DOHH2 (cell line): ENCODE measurements around the gene TTC7B.

Experiments used
- H3F3A ChIP-seq: fragments of 200-600 bp; sonication (generic), shearing (Covaris generic); 2 replicates; pipeline ENCODE4 v1.6.0; 2016; ENCODE audit warnings: antibody characterized with exemption, mild to moderate bottlenecking; ENCODE audit not compliant: control insufficient read depth, insufficient read depth
- H3K27ac ChIP-seq: fragments of 200-600 bp; sonication (generic); 2 replicates; pipeline ENCODE4 v1.5.1; 2014; ENCODE audit warnings: low read depth, mild to moderate bottlenecking, low read length, moderate library complexity
- H3K27me3 ChIP-seq: fragments of 200-600 bp; sonication (generic); 2 replicates; pipeline ENCODE4 v1.6.1; 2014; ENCODE audit warnings: mild to moderate bottlenecking, low read length, mixed read lengths; ENCODE audit not compliant: control insufficient read depth
- H3K36me3 ChIP-seq: fragments of 200-600 bp; sonication (generic); 2 replicates; pipeline ENCODE4 v1.6.1; 2014; ENCODE audit warnings: mild to moderate bottlenecking, low read length, moderate library complexity, mixed read lengths; ENCODE audit not compliant: control insufficient read depth
- H3K4me1 ChIP-seq: fragments of 200-600 bp; sonication (generic); 2 replicates; pipeline ENCODE4 v1.6.1; 2014; ENCODE audit warnings: mild to moderate bottlenecking, low read length, mixed read lengths; ENCODE audit not compliant: control insufficient read depth
- H3K4me2 ChIP-seq: fragments of 200-600 bp; sonication (generic); 2 replicates; pipeline ENCODE4 v1.6.0; 2014; ENCODE audit warnings: mild to moderate bottlenecking, low read length, moderate library complexity
- H3K4me3 ChIP-seq: fragments of 200-600 bp; sonication (generic); 2 replicates; pipeline ENCODE4 v1.5.1; 2014; ENCODE audit warnings: mild to moderate bottlenecking, low read length, mixed read lengths
- H3K79me2 ChIP-seq: fragments of 200-600 bp; sonication (generic); 2 replicates; pipeline ENCODE4 v1.6.1; 2014; ENCODE audit warnings: mild to moderate bottlenecking, low read length, mixed read lengths; ENCODE audit not compliant: control insufficient read depth
- H3K9me2 ChIP-seq: fragments of 200-600 bp; sonication (generic); replicated peaks from 2 replicates; pipeline ENCODE4 v1.6.1; 2014; ENCODE audit warnings: mild to moderate bottlenecking, low read length, mixed read lengths; ENCODE audit not compliant: control insufficient read depth
- H3K9me3 ChIP-seq: fragments of 200-600 bp; sonication (generic); 2 replicates; pipeline ENCODE4 v1.6.1; 2014; ENCODE audit warnings: antibody characterized with exemption, low read length, mixed read lengths; ENCODE audit not compliant: control insufficient read depth, insufficient read depth
- H4K20me1 ChIP-seq: fragments of 200-600 bp; sonication (generic); 2 replicates; pipeline ENCODE4 v1.6.0; 2014; ENCODE audit warnings: low read depth, mild to moderate bottlenecking, antibody characterized with exemption, low read length, moderate library complexity; ENCODE audit not compliant: control insufficient read depth, insufficient read depth
- EZH2phosphoT487 ChIP-seq: fragments of 200-600 bp; sonication (generic); IDR thresholded peaks from 2 replicates; pipeline ENCODE4 v1.6.1; 2017; ENCODE audit warnings: borderline replicate concordance, mild to moderate bottlenecking, antibody characterized with exemption, low read length, moderate library complexity, mixed read lengths
- TF ChIP-seq, protein P1 (sequence below): fragments of 200-600 bp; sonication (generic); IDR thresholded peaks from one replicate; pipeline ENCODE4 v1.5.1; 2014; ENCODE audit warnings: antibody characterized with exemption, mild to moderate bottlenecking, low read depth, low read length; ENCODE audit not compliant: poor library complexity, severe bottlenecking

The TTC7B gene

DNA sequence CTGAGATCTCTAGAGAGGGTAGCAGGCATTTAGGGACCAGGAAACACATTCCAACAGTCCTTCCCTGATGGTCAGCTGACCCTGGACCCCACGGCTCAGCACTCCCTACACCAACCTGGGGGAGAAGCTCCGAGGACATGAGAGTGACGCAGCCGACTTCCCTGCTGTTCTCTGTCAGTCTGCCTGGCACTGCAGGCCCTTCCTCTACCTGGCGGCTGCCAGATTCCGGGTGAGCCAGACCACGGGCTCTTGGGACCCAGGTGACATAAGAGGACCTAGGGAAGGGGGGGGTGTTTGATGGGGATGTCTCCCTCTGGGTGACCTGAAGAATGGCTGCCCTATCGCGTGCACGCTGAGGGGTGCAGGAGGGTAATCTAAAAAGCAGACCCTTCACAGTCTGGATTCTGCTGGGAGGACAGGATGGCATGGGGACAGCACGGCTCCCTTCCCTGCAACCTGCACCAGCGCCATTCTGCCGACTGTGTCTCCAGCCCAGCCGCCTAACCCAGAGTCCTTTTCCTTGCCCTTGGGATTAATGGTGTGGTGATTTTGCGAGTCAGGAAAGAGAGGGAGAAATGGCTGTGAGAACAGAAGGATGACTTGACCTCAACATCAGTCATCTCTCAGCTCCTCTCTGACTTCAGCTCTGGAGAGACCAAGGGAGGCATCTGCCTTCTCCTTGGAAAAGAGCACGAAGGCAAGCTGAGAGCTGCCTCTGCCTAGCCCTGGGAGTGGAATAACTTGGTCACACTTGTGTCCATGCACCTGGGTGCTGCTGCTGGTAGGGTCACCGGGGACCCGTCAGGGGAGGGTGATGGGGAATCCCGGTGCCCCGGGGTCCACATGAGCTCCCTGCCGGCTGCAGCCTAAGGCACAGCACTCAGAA is 260.9 kb downstream of the TTC7B start:
- no peak overlapping the region for H3K4me3 ChIP-seq

DNA sequence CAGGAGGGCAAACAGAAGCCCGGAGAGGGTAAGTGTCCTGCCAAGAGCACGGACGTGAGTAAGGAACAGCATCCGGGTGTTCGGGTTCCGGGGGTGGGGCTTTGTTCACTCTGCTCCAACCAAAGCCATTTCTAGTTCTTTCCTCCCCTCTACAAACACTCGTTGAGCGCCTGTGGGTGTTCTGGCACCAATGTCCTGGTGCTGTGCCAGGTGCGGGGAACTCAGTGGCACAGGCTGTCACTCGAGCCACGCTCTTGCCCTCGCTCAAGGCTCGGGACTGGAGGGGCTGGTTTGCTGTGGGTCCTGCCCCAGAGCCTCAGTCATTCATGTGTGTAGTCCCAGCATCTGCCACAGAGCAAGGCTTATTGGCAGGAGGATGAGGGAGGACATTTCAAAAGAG is 261.9 kb downstream of the TTC7B start:
- Histone ChIP-seq H3K4me1 (no peaks in the 10 kb centered on the region), H3K36me3 (no peaks in the 10 kb centered on the region), H3K4me3 (no peak overlapping the region), H3K79me2 (no peaks in the 10 kb centered on the region), H3K27me3 (no peaks in the 10 kb centered on the region), H3F3A (no peaks in the 10 kb centered on the region), H4K20me1 (no peaks in the 10 kb centered on the region), H3K9me2 (no peaks in the 10 kb centered on the region), H3K9me3 (no peaks in the 10 kb centered on the region), H3K4me2 (no peak overlapping the region), H3K27ac (no peak overlapping the region)
- TF ChIP-seq, protein P1, sequence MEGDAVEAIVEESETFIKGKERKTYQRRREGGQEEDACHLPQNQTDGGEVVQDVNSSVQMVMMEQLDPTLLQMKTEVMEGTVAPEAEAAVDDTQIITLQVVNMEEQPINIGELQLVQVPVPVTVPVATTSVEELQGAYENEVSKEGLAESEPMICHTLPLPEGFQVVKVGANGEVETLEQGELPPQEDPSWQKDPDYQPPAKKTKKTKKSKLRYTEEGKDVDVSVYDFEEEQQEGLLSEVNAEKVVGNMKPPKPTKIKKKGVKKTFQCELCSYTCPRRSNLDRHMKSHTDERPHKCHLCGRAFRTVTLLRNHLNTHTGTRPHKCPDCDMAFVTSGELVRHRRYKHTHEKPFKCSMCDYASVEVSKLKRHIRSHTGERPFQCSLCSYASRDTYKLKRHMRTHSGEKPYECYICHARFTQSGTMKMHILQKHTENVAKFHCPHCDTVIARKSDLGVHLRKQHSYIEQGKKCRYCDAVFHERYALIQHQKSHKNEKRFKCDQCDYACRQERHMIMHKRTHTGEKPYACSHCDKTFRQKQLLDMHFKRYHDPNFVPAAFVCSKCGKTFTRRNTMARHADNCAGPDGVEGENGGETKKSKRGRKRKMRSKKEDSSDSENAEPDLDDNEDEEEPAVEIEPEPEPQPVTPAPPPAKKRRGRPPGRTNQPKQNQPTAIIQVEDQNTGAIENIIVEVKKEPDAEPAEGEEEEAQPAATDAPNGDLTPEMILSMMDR: no peak
- TF ChIP-seq EZH2phosphoT487: no peak

More for the DNA sequence above, 260.9 kb downstream of the TTC7B start:
- no peaks in the 10 kb centered on the region for H3K27me3 ChIP-seq
- no peak for TF ChIP-seq EZH2phosphoT487
- TF ChIP-seq, protein P1: no peak
- no peaks in the 10 kb centered on the region for H4K20me1 ChIP-seq
- H3K4me2 ChIP-seq: no peak overlapping the region
- H3K27ac ChIP-seq: no peak overlapping the region
- H3K36me3 ChIP-seq: no peaks in the 10 kb centered on the region
- no peaks in the 10 kb centered on the region for H3K9me3 ChIP-seq
- H3K9me2 ChIP-seq: no peaks in the 10 kb centered on the region
- no peaks in the 10 kb centered on the region for H3F3A ChIP-seq
- no peaks in the 10 kb centered on the region for H3K4me1 ChIP-seq
- no peaks in the 10 kb centered on the region for H3K79me2 ChIP-seq

DNA sequence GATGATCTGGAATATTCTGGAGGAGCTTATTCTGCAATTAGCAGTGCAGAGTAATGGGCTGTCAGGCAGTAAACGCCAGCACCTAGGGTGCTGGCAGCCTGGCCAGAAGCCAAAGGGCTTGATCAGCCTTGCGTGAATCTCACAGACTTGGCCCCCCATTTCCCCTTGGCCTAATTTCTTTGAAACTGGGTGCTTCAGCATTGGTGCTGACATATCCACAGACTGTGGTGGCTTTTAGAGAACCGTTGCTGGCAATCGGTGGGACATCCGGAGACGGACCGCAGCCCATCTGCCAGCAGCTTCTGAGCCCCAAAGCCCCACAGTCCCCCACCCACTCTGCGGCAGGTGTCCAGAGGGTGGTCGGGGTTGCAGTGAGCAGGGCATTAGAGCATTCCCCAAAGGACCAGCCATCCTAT is 262.3 kb downstream of the TTC7B start:
- Histone ChIP-seq H3K79me2 (no peaks in the 10 kb centered on the region), H3K4me3 (no peak overlapping the region), H3K27ac (no peak overlapping the region), H3K27me3 (no peaks in the 10 kb centered on the region), H3K36me3 (no peaks in the 10 kb centered on the region), H3K4me2 (no peak overlapping the region), H3K9me2 (no peaks in the 10 kb centered on the region), H4K20me1 (no peaks in the 10 kb centered on the region), H3K4me1 (no peaks in the 10 kb centered on the region), H3F3A (no peaks in the 10 kb centered on the region), H3K9me3 (no peaks in the 10 kb centered on the region)
- TF ChIP-seq EZH2phosphoT487: no peak
- TF ChIP-seq, protein P1: no peak
